Liver (tissue), 3 donors: Measurements from ENCODE around the gene ACADSB.

Experiments used
- TAF1 ChIP-seq: conservative IDR thresholded peaks from 2 replicates; pipeline ENCODE4 v1.6.1; 2016; ENCODE audit warnings: antibody characterized with exemption, mild to moderate bottlenecking
- TF ChIP-seq, protein P1 (sequence below): fragments of 150-350 bp; IDR thresholded peaks from 2 replicates; pipeline ENCODE4 v1.5.1; 2017; ENCODE audit warnings: improper control_type of control experiment, low read depth, low read length; ENCODE audit not compliant: missing input control
- donor health status: healthy.
- donor health status: healthy.

DNA sequence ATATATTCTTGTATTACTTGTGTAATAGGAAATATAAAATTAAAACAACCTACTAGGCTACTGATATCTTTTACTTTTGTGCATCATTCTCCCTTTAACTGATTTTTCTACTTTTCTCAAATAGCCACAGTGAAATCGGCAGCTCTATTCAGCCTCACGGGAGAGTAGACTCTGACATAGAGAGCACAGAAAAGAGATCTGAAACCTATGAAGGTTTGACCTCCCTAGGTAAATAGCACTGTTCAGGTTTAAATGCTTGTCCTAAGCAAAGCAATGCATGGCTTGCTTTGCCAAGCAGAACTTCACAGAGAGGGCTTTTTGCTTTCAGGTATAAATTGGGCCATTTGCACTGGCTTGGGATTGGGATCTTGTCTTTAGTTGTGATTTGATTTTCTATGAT is 53.1 kb downstream of the ACADSB start:
- TF ChIP-seq TAF1 = no peak
- TF ChIP-seq, protein P1, sequence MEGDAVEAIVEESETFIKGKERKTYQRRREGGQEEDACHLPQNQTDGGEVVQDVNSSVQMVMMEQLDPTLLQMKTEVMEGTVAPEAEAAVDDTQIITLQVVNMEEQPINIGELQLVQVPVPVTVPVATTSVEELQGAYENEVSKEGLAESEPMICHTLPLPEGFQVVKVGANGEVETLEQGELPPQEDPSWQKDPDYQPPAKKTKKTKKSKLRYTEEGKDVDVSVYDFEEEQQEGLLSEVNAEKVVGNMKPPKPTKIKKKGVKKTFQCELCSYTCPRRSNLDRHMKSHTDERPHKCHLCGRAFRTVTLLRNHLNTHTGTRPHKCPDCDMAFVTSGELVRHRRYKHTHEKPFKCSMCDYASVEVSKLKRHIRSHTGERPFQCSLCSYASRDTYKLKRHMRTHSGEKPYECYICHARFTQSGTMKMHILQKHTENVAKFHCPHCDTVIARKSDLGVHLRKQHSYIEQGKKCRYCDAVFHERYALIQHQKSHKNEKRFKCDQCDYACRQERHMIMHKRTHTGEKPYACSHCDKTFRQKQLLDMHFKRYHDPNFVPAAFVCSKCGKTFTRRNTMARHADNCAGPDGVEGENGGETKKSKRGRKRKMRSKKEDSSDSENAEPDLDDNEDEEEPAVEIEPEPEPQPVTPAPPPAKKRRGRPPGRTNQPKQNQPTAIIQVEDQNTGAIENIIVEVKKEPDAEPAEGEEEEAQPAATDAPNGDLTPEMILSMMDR = no peak
